Tibial nerve (tissue), 4 donors: Measurements from ENCODE around the gene FBXL7. TPM values are rescaled to one million over a fixed set of nuclear protein-coding genes. Genes with fewer than 3 reads are reported as not detected.

Source experiments
- DNase-seq, 2 donors: peaks; one replicate each; pipeline ENCODE4 v3.0.0-alpha.2; 2019; ENCODE audit warnings: low spot score in 2 of 2
- H3K27ac ChIP-seq, 4 donors: fragments of 200-600 bp; sonication (generic) in 3 of 4; one replicate each; pipeline ENCODE4 v1.5.1; 2017 to 2019; ENCODE audit warnings: mild to moderate bottlenecking in 1 of 4
- H3K27me3 ChIP-seq, 2 donors: fragments of 200-600 bp; sonication (generic) in 1 of 2; one replicate each; pipeline versions ENCODE4 v1.5.1 to v1.6.0; 2017 to 2019
- H3K36me3 ChIP-seq, 3 donors: fragments of 200-600 bp; sonication (generic); one replicate each; pipeline ENCODE4 v1.5.1; 2018 to 2019
- H3K4me1 ChIP-seq, 4 donors: fragments of 200-600 bp; sonication (generic) in 3 of 4; one replicate each; pipeline ENCODE4 v1.5.1; 2017 to 2019
- H3K4me3 ChIP-seq, 4 donors: fragments of 200-600 bp; sonication (generic) in 3 of 4; one replicate each; pipeline ENCODE4 v1.5.1; 2017 to 2019; ENCODE audit warnings: mild to moderate bottlenecking in 1 of 4, moderate library complexity in 1 of 4
- H3K9me3 ChIP-seq, 4 donors: fragments of 200-600 bp; sonication (generic) in 3 of 4; one replicate each; pipeline ENCODE4 v1.5.1; 2017 to 2019
- EP300 ChIP-seq, 2 donors: sonication (generic); formaldehyde crosslinking; IDR thresholded peaks; one replicate each; pipeline ENCODE4 v1.6.1; 2017; ENCODE audit warnings: antibody characterized with exemption in 2 of 2, mild to moderate bottlenecking in 1 of 2
- POLR2A ChIP-seq, 2 donors: fragments of 450-650 bp; IDR thresholded peaks; one replicate each; pipeline ENCODE4 v1.6.1; 2017; ENCODE audit warnings: antibody characterized with exemption in 2 of 2, mild to moderate bottlenecking in 2 of 2, moderate library complexity in 2 of 2
- WGBS, 2 donors: methylation state at CpG; one replicate each; pipeline ENCODE4 v1.1.5; 2018; 5-methylcytosine and 5-hydroxymethylcytosine counted together
- total RNA-seq, 4 donors: library from RNA; depleted of rRNA; stranded (reverse); fragments of >200 nt; gene quantifications; one replicate each; pipeline ENCODE4 v1.1.0, GENCODE V29; 2016
- TF ChIP-seq, protein P1 (sequence below), 5 experiments: fragments of 200-600 bp in 3 of 5; fragments of 450-650 bp in 2 of 5; sonication (generic) in 3 of 5; IDR thresholded peaks; one replicate each; pipeline ENCODE4 v1.5.1; 2016 to 2019; ENCODE audit warnings: antibody characterized with exemption in 5 of 5, mild to moderate bottlenecking in 3 of 5, moderate library complexity in 2 of 5

Gene FBXL7
- total RNA-seq, 4 donors from 2014 or later: 33.6 to 54.5 (median 40.9) TPM

DNA sequence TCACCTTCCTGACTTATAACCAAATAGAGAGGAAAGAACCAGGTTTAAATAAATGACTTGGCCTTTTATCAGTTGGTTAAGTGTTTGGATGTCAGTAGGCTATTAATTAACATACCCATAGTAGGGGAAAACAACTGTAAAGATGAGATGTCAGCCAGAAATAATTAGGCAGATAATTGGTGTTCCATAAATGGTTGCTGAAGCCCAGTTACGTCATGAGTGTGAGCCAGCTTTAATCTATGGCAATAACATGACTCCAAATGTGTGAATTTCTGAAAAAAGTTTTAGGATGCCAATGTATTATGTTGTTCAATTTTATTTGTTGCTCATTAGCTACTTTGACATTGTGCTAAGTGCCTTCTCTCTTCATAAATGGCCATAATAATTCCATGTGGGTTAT is 180.5 kb downstream of the FBXL7 start:
- no peaks in the 10 kb centered on the region for H3K36me3 ChIP-seq
- H3K4me1 ChIP-seq: peaks cover 0 to 27% (median 0%) of the 10 kb centered on the region in 4 donors
- H3K4me3 ChIP-seq: no peak overlapping the region
- no peaks in the 10 kb centered on the region for H3K27me3 ChIP-seq
- no peaks in the 10 kb centered on the region for H3K9me3 ChIP-seq
- no peak for DNase-seq
- TF ChIP-seq, protein P1, sequence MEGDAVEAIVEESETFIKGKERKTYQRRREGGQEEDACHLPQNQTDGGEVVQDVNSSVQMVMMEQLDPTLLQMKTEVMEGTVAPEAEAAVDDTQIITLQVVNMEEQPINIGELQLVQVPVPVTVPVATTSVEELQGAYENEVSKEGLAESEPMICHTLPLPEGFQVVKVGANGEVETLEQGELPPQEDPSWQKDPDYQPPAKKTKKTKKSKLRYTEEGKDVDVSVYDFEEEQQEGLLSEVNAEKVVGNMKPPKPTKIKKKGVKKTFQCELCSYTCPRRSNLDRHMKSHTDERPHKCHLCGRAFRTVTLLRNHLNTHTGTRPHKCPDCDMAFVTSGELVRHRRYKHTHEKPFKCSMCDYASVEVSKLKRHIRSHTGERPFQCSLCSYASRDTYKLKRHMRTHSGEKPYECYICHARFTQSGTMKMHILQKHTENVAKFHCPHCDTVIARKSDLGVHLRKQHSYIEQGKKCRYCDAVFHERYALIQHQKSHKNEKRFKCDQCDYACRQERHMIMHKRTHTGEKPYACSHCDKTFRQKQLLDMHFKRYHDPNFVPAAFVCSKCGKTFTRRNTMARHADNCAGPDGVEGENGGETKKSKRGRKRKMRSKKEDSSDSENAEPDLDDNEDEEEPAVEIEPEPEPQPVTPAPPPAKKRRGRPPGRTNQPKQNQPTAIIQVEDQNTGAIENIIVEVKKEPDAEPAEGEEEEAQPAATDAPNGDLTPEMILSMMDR (IDR thresholded peaks at IDR 0.05): no peak
- no peak for TF ChIP-seq POLR2A (IDR thresholded peaks at IDR 0.05)
- no peak for TF ChIP-seq EP300 (IDR thresholded peaks at IDR 0.05)
- WGBS, 2 donors: 73 to 89% methylated on average over 1 of the region's 1 CpG
- H3K27ac ChIP-seq: no peak overlapping the region

GRCh38 chr5:15682122-15682521 is 182.1 kb downstream of the FBXL7 start:
- H3K4me3 ChIP-seq: no peak overlapping the region
- TF ChIP-seq POLR2A (IDR thresholded peaks at IDR 0.05): no peak
- TF ChIP-seq, protein P1 (IDR thresholded peaks at IDR 0.05): no peak
- no peak for TF ChIP-seq EP300 (IDR thresholded peaks at IDR 0.05)
- H3K4me1 ChIP-seq: peaks cover 0 to 23% (median 0%) of the 10 kb centered on the region in 4 donors
- H3K9me3 ChIP-seq: no peaks in the 10 kb centered on the region
- no peaks in the 10 kb centered on the region for H3K27me3 ChIP-seq
- no peak overlapping the region for H3K27ac ChIP-seq
- 85 to 94% methylated on average over 3 of the region's 3 CpGs for WGBS, 2 donors
- H3K36me3 ChIP-seq: no peaks in the 10 kb centered on the region
- DNase-seq: no peak

DNA sequence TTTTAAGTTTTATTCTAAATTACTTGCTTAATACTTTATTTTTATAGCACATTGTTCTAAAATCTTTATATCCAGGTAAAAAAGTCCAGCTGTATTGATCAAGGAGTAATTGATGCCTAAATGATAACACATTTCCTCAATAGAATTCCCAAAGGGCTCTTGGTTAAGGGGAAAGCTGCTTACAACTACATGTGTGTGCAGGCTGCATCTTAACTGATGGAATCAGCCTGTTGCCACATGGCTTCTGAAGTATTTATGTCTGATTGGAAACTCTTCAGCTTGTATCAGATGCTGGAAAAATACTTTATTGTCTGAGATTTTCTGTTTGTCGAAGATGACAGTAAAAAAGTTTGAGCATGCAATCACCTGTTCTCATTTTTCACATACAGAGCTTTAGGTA is 182.6 kb downstream of the FBXL7 start:
- Histone ChIP-seq H3K4me3 (no peak overlapping the region), H3K27ac (no peak overlapping the region), H3K9me3 (no peaks in the 10 kb centered on the region), H3K4me1 (peaks cover 0 to 28% (median 0%) of the 10 kb centered on the region in 4 donors), H3K36me3 (no peaks in the 10 kb centered on the region), H3K27me3 (no peaks in the 10 kb centered on the region)
- DNase-seq: no peak
- no peak for TF ChIP-seq EP300 (IDR thresholded peaks at IDR 0.05)
- WGBS, 2 donors: 79 to 81% methylated on average over 1 of the region's 1 CpG

DNA sequence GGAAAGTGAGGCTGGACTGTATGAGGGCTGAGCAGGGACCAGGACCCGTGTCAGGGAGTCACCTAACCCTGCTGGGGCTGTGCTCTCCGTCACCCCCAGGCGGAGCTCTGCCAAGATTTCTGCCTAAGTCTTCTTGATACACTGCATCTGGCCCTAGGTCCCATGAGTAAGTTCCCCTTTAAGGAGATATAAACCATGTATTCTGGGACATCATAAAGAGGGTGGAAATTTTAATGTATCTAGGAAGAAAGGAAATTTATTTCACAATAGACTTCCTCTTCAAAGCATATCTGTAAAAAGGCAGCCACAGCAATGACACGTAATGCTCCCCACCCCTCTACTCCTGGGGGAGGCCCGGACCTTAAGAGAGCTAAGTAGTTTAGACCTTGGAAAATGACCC is 183.4 kb downstream of the FBXL7 start:
- Histone ChIP-seq H3K27ac (no peak overlapping the region), H3K4me1 (peaks cover 0 to 28% (median 0%) of the 10 kb centered on the region in 4 donors), H3K27me3 (no peaks in the 10 kb centered on the region), H3K36me3 (no peaks in the 10 kb centered on the region), H3K4me3 (no peak overlapping the region), H3K9me3 (no peaks in the 10 kb centered on the region)
- TF ChIP-seq POLR2A (IDR thresholded peaks at IDR 0.05) (no peak), EP300 (IDR thresholded peaks at IDR 0.05) (no peak)
- TF ChIP-seq, protein P1 (IDR thresholded peaks at IDR 0.05): no peak
- 58 to 59% methylated on average over 5 of the region's 5 CpGs for WGBS, 2 donors
- no peak for DNase-seq

DNA sequence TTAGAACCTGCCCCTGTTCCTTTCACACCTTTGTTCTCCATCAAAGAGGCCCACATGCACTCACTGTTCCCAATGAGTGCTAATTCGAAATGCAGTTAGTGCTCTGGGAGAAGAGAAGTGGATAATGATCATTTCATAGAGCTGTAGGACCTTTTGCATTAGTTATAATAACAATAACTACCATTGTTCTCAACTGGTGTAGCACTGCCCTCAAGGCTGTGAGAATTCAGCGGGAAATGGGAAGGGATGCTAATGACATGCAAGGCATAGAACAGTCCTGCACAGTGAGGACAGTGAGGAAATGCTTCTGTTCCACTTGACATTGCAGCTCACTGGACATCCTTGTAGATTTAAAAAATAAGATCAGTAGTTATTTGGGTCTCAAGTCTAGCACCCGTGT is 187.4 kb downstream of the FBXL7 start:
- H3K4me3 ChIP-seq: no peak overlapping the region
- WGBS, 2 donors: 50 to 54% methylated on average over 3 of the region's 3 CpGs
- H3K9me3 ChIP-seq: no peaks in the 10 kb centered on the region
- TF ChIP-seq EP300 (IDR thresholded peaks at IDR 0.05) (no peak), POLR2A (IDR thresholded peaks at IDR 0.05) (no peak)
- TF ChIP-seq, protein P1 (IDR thresholded peaks at IDR 0.05): no peak
- peaks cover 0 to 34% (median 6%) of the 10 kb centered on the region in 4 donors for H3K4me1 ChIP-seq
- H3K27me3 ChIP-seq: no peaks in the 10 kb centered on the region
- no peak for DNase-seq
- no peak overlapping the region for H3K27ac ChIP-seq
- no peaks in the 10 kb centered on the region for H3K36me3 ChIP-seq

GRCh38 chr5:15689836-15690235 is 189.9 kb downstream of the FBXL7 start:
- 80 to 94% methylated on average over 1 of the region's 1 CpG for WGBS, 2 donors
- Histone ChIP-seq H3K4me1 (peaks cover 0 to 39% (median 10%) of the 10 kb centered on the region in 4 donors), H3K27me3 (no peaks in the 10 kb centered on the region), H3K27ac (peak overlapping the region in 1 of 4 donors; percentile 20), H3K9me3 (no peaks in the 10 kb centered on the region), H3K36me3 (no peaks in the 10 kb centered on the region), H3K4me3 (no peak overlapping the region)
- TF ChIP-seq EP300 (IDR thresholded peaks at IDR 0.05): no peak
- TF ChIP-seq, protein P1 (IDR thresholded peaks at IDR 0.05): no peak
- no peak for TF ChIP-seq POLR2A (IDR thresholded peaks at IDR 0.05)
- no peak for DNase-seq
